MCF 10A (cell line): ENCODE measurements around the gene CNTNAP2. TPM values are rescaled to one million over a fixed set of nuclear protein-coding genes. Genes with fewer than 3 reads are reported as not detected.

Experiments used
- BruUV-seq: library from RNA; stranded (reverse); fragments of 400-500 nt; replicated peaks from 2 replicates; lab custom pipeline; 2021; lab: Mats Ljungman, UMichigan
- CTCF ChIA-PET: fragments of 300-600 bp; sonication (Branson Sonifier 250); formaldehyde crosslinking; extraction: SDS; loops from one replicate; lab custom pipeline; 2021; ENCODE audit warnings: antibody characterized with exemption, inconsistent platforms; lab: Yijun Ruan, JAX
- POLR2A ChIA-PET: fragments of 300-600, 350-650 bp; sonication (Branson Sonifier 250); formaldehyde crosslinking; extraction: SDS; loops from one replicate; lab custom pipeline; 2020; ENCODE audit warnings: antibody characterized with exemption, inconsistent platforms; lab: Yijun Ruan, JAX
- DNase-seq: peaks from one replicate; pipeline ENCODE4 v3.0.0-alpha.2; 2018; ENCODE audit not compliant: unreplicated experiment
- H3K27ac Mint-ChIP-seq: one replicate; pipeline ENCODE4 v1.8.0; 2022; ENCODE audit warnings: mild to moderate bottlenecking, low read depth, mixed read lengths; ENCODE audit not compliant: unreplicated experiment
- H3K27me3 Mint-ChIP-seq: one replicate; pipeline ENCODE4 v1.8.0; 2022; ENCODE audit warnings: mixed read lengths; ENCODE audit not compliant: insufficient read depth, unreplicated experiment
- H3K36me3 Mint-ChIP-seq: one replicate; pipeline ENCODE4 v1.8.0; 2022; ENCODE audit warnings: mild to moderate bottlenecking, moderate library complexity, mixed read lengths; ENCODE audit not compliant: insufficient read depth, unreplicated experiment
- H3K4me1 Mint-ChIP-seq: one replicate; pipeline ENCODE4 v1.8.0; 2022; ENCODE audit warnings: mixed read lengths; ENCODE audit not compliant: insufficient read depth, unreplicated experiment
- H3K4me3 Mint-ChIP-seq: one replicate; pipeline ENCODE4 v1.8.0; 2022; ENCODE audit warnings: mild to moderate bottlenecking, moderate library complexity, mixed read lengths; ENCODE audit not compliant: unreplicated experiment
- H3K9me3 Mint-ChIP-seq: one replicate; pipeline ENCODE4 v1.8.0; 2022; ENCODE audit warnings: mixed read lengths; ENCODE audit not compliant: unreplicated experiment
- CTCF ChIP-seq: fragments of 200-600 bp; IDR thresholded peaks from one replicate; pipeline ENCODE4 v1.8.0; 2022; ENCODE audit warnings: antibody characterized with exemption, mild to moderate bottlenecking; ENCODE audit not compliant: unreplicated experiment
- intact Hi-C: fragments of 100-400 bp; cut with micrococcal nuclease; formaldehyde crosslinking; loops from 2 replicates; pipeline ENCODE4 v1.14.1; 2022
- total RNA-seq: library from RNA; stranded (reverse); gene quantifications from 2 replicates; pipeline ENCODE4 v1.2.3, GENCODE V29; 2022

CNTNAP2 gene
- total RNA-seq, 1 experiment from 2014 or later = 1.1 TPM

GRCh38 chr7:148127374-148127773 lies 2010.8 kb downstream of the CNTNAP2 start:
- CTCF ChIA-PET = no interaction called here
- H3K9me3 Mint-ChIP-seq = peaks cover 8% of the 10 kb centered on the region
- no peaks in the 10 kb centered on the region for H3K4me1 Mint-ChIP-seq
- no peak overlapping the region for H3K27ac Mint-ChIP-seq
- POLR2A ChIA-PET = no interaction called here
- no peak for TF ChIP-seq CTCF
- H3K27me3 Mint-ChIP-seq = peaks cover 45% of the 10 kb centered on the region
- DNase-seq = no peak
- BruUV-seq = no TSS peak
- no peaks in the 10 kb centered on the region for H3K36me3 Mint-ChIP-seq
- H3K4me3 Mint-ChIP-seq = no peak overlapping the region
- intact Hi-C loops = no loop called here

- no TSS peak for BruUV-seq
- no peaks in the 10 kb centered on the region for H3K4me1 Mint-ChIP-seq
- no peaks in the 10 kb centered on the region for H3K36me3 Mint-ChIP-seq
- no peak overlapping the region for H3K27ac Mint-ChIP-seq
- H3K9me3 Mint-ChIP-seq = peaks cover 8% of the 10 kb centered on the region
- H3K4me3 Mint-ChIP-seq = no peak overlapping the region
- ChIA-PET CTCF (interaction anchor here (0.6 to 6.4 kb wide), 4 partner anchors 12 to 133 kb away, joined by 3 to 23 read pairs (median 4); no protein-coding TSS in a partner anchor), POLR2A (no interaction called here)
- intact Hi-C loops = no loop called here
- DNase-seq = no peak
- peaks cover 45% of the 10 kb centered on the region for H3K27me3 Mint-ChIP-seq
- no peak for TF ChIP-seq CTCF
Measured at GRCh38 chr7:148129023-148129422, 2012.4 kb downstream of the CNTNAP2 start.

GRCh38 chr7:148135116-148135515 lies 2018.5 kb downstream of the CNTNAP2 start:
- POLR2A ChIA-PET = no interaction called here
- TF ChIP-seq CTCF = no peak
- H3K27ac Mint-ChIP-seq = no peak overlapping the region
- no TSS peak for BruUV-seq
- intact Hi-C loops = no loop called here
- H3K36me3 Mint-ChIP-seq = no peaks in the 10 kb centered on the region
- no peaks in the 10 kb centered on the region for H3K4me1 Mint-ChIP-seq
- peaks cover 8% of the 10 kb centered on the region for H3K9me3 Mint-ChIP-seq
- H3K4me3 Mint-ChIP-seq = no peak overlapping the region
- peak; percentile 44 for DNase-seq
- CTCF ChIA-PET = interaction anchor here (1.5 kb wide), 1 partner anchor 108 kb away, joined by 4 read pairs; no protein-coding TSS in a partner anchor
- H3K27me3 Mint-ChIP-seq = peaks cover 75% of the 10 kb centered on the region

- H3K36me3 Mint-ChIP-seq = no peaks in the 10 kb centered on the region
- peaks cover 7% of the 10 kb centered on the region for H3K9me3 Mint-ChIP-seq
- H3K4me1 Mint-ChIP-seq = no peaks in the 10 kb centered on the region
- DNase-seq = no peak
- POLR2A ChIA-PET = no interaction called here
- TF ChIP-seq CTCF = no peak
- no peak overlapping the region for H3K4me3 Mint-ChIP-seq
- no peak overlapping the region for H3K27ac Mint-ChIP-seq
- intact Hi-C loops = no loop called here
- peaks cover 73% of the 10 kb centered on the region for H3K27me3 Mint-ChIP-seq
- BruUV-seq = no TSS peak
- CTCF ChIA-PET = interaction anchor here (0.6 to 1.5 kb wide), 2 partner anchors 107 to 890 kb away, joined by 4 to 5 read pairs; no protein-coding TSS in a partner anchor
Measured at GRCh38 chr7:148135997-148136396, 2019.4 kb downstream of the CNTNAP2 start.
